PFSK-1 (cell line): ENCODE results near the gene DOK4.

Source experiments
- FOXP2 ChIP-seq: optimal IDR thresholded peaks from 2 replicates; pipeline ENCODE3; 2011; ENCODE audit warnings: borderline replicate concordance, control low read depth, inconsistent platforms; ENCODE audit not compliant: insufficient read depth; ENCODE audit errors: extremely low read length, extremely low read depth
- POLR2AphosphoS5 ChIP-seq: IDR thresholded peaks from 2 replicates; pipeline ENCODE4 v1.6.1; 2012; ENCODE audit warnings: low read depth, mild to moderate bottlenecking, control low read depth, low read length, moderate library complexity
- REST ChIP-seq, 2 experiments: IDR thresholded peaks; 2 replicates each; pipeline versions ENCODE4 v1.6.1 to v1.8.0; 2011 to 2012; ENCODE audit warnings: low read depth in 2 of 2, low read length in 2 of 2, control low read depth in 1 of 2, inconsistent platforms in 1 of 2, mild to moderate bottlenecking in 1 of 2, moderate library complexity in 1 of 2; ENCODE audit not compliant: insufficient read depth in 1 of 2
- SIN3A ChIP-seq: IDR thresholded peaks from 2 replicates; pipeline ENCODE4 v1.6.1; 2012; ENCODE audit warnings: mild to moderate bottlenecking, low read length, moderate library complexity, borderline replicate concordance; ENCODE audit not compliant: insufficient read depth
- TAF1 ChIP-seq: IDR thresholded peaks from 2 replicates; pipeline ENCODE4 v1.6.1; 2012; ENCODE audit warnings: low read length, control low read depth, borderline replicate concordance; ENCODE audit not compliant: insufficient read depth

Gene DOK4

GRCh38 chr16:57477531-57478202 lies 8.6 kb downstream of the DOK4 start:
- TF ChIP-seq FOXP2 (no peak), TAF1 (no peak), POLR2AphosphoS5 (no peak), REST (IDR thresholded peaks at IDR 0.05; ENCODE audit: insufficient read depth in 1 of 2, low read depth in 2 of 2, low read length in 2 of 2) (no peak), SIN3A (no peak)

- TF ChIP-seq TAF1 = no peak
- TF ChIP-seq SIN3A = no peak
- TF ChIP-seq REST (IDR thresholded peaks at IDR 0.05; ENCODE audit: insufficient read depth in 1 of 2, low read depth in 2 of 2, low read length in 2 of 2) = no peak
- TF ChIP-seq POLR2AphosphoS5 = no peak
- TF ChIP-seq FOXP2 = no peak
Observed at GRCh38 chr16:57476546-57477410, 9.5 kb downstream of the DOK4 start.

GRCh38 chr16:57475711-57476339 lies 10.5 kb downstream of the DOK4 start:
- TF ChIP-seq FOXP2 (no peak), POLR2AphosphoS5 (no peak), SIN3A (no peak), REST (IDR thresholded peaks at IDR 0.05; ENCODE audit: insufficient read depth in 1 of 2, low read depth in 2 of 2, low read length in 2 of 2) (no peak), TAF1 (no peak)

GRCh38 chr16:57474671-57475661 lies 11.3 kb downstream of the DOK4 start:
- no peak for TF ChIP-seq SIN3A
- no peak for TF ChIP-seq POLR2AphosphoS5
- TF ChIP-seq REST (IDR thresholded peaks at IDR 0.05; ENCODE audit: insufficient read depth in 1 of 2, low read depth in 2 of 2, low read length in 2 of 2) = no peak
- no peak for TF ChIP-seq FOXP2
- no peak for TF ChIP-seq TAF1
